H1 (cell line): ENCODE results near the gene VMP1. TPM values are rescaled to one million over a fixed set of nuclear protein-coding genes. Genes with fewer than 3 reads are reported as not detected.

ENCODE experiments used
- CTCF ChIA-PET: fragments of 300-600 bp; sonication (Branson Sonifier 250); formaldehyde crosslinking; loops from one replicate; lab custom pipeline; 2021; ENCODE audit not compliant: partially characterized antibody; lab: Charles Lee
- POLR2A ChIA-PET: fragments of 300-600 bp; sonication (Branson Sonifier 250); formaldehyde crosslinking; loops from one replicate; lab custom pipeline; 2021; ENCODE audit warnings: inconsistent platforms; ENCODE audit not compliant: partially characterized antibody; lab: Charles Lee
- DNase-seq, 2 experiments: peaks; one replicate each; pipeline versions ENCODE4 v3.0.0 to v3.0.0-alpha.2; 2010 to 2022; ENCODE audit warnings: low spot score in 2 of 2, low read depth in 1 of 2, mixed read lengths in 1 of 2
- FAIRE-seq: peaks from 2 replicates; lab custom pipeline; 2011; peaks lifted over from hg19 to GRCh38; lab: Jason Lieb, UNC
- H2AFZ ChIP-seq: 2 replicates; pipeline ENCODE4 v1.8.1; 2012; ENCODE audit warnings: low read length, inconsistent platforms
- H2AK5ac ChIP-seq: 2 replicates; pipeline ENCODE4 v1.6.1; 2013; ENCODE audit warnings: low read depth, low read length
- H2BK120ac ChIP-seq: replicated peaks from 2 replicates; pipeline ENCODE3; 2013; ENCODE audit warnings: low read depth, low read length, inconsistent platforms
- H2BK12ac ChIP-seq: 2 replicates; pipeline ENCODE4 v1.6.1; 2013; ENCODE audit warnings: low read depth, low read length
- H2BK15ac ChIP-seq: 2 replicates; pipeline ENCODE4 v1.6.1; 2013; ENCODE audit warnings: low read length
- H2BK20ac ChIP-seq: 2 replicates; pipeline ENCODE4 v1.6.1; 2013; ENCODE audit warnings: low read length
- H2BK5ac ChIP-seq: 2 replicates; pipeline ENCODE4 v1.6.1; 2013; ENCODE audit warnings: low read depth, low read length
- H3K14ac ChIP-seq: 2 replicates; pipeline ENCODE4 v1.6.1; 2013; ENCODE audit warnings: inconsistent platforms; ENCODE audit not compliant: insufficient read length
- H3K18ac ChIP-seq: 2 replicates; pipeline ENCODE4 v1.6.1; 2013; ENCODE audit warnings: low read length; ENCODE audit errors: extremely low read depth
- H3K23ac ChIP-seq: 2 replicates; pipeline ENCODE4 v1.6.1; 2013; ENCODE audit warnings: inconsistent platforms; ENCODE audit not compliant: insufficient read length
- H3K23me2 ChIP-seq: 2 replicates; pipeline ENCODE4 v1.6.1; 2013; ENCODE audit warnings: low read depth, low read length
- H3K27ac ChIP-seq: 2 replicates; pipeline ENCODE4 v1.6.1; 2011; ENCODE audit warnings: low read depth, low read length, inconsistent platforms
- H3K27me3 ChIP-seq, 4 experiments: replicated peaks in 1 of 4; 1 replicate in 1 of 4; 2 replicates in 3 of 4; pipeline versions ENCODE4 v1.6.1 to v1.8.1; 2011 to 2013; ENCODE audit warnings: low read length in 3 of 4, mild to moderate bottlenecking in 3 of 4, inconsistent platforms in 2 of 4, mixed read lengths in 2 of 4, moderate library complexity in 1 of 4; ENCODE audit not compliant: control insufficient read depth in 3 of 4, insufficient read depth in 3 of 4; ENCODE audit errors: extremely low read depth in 1 of 4
- H3K36me3 ChIP-seq, 4 experiments: 2 replicates each; pipeline versions ENCODE4 v1.6.1 to v1.8.1; 2011 to 2013; ENCODE audit warnings: mild to moderate bottlenecking in 4 of 4, low read length in 3 of 4, moderate library complexity in 2 of 4, control low read depth in 1 of 4, inconsistent platforms in 1 of 4; ENCODE audit not compliant: insufficient read depth in 4 of 4, control insufficient read depth in 2 of 4
- H3K4ac ChIP-seq: replicated peaks from 2 replicates; pipeline ENCODE3; 2013; ENCODE audit warnings: low read length, low read depth, mixed read lengths, inconsistent platforms; ENCODE audit not compliant: insufficient read length
- H3K4me1 ChIP-seq, 4 experiments: replicated peaks in 1 of 4; 1 replicate in 1 of 4; 2 replicates in 3 of 4; pipeline versions ENCODE4 v1.6.1 to v1.8.1; 2011 to 2013; ENCODE audit warnings: low read length in 3 of 4, inconsistent platforms in 2 of 4, mixed read lengths in 1 of 4; ENCODE audit not compliant: insufficient read depth in 4 of 4, control insufficient read depth in 3 of 4
- H3K4me2 ChIP-seq, 2 experiments: 2 replicates each; pipeline versions ENCODE4 v1.6.1 to v1.8.1; 2011 to 2013; ENCODE audit warnings: low read depth in 2 of 2, low read length in 2 of 2, control low read depth in 1 of 2, inconsistent platforms in 1 of 2, mild to moderate bottlenecking in 1 of 2; ENCODE audit not compliant: insufficient read depth in 1 of 2
- H3K4me3 ChIP-seq, 4 experiments: fragments of 200-600, 300-600 bp in 1 of 4; sonication (generic), shearing (Covaris generic), sonication (Bioruptor Twin) in 1 of 4; 2 replicates each; pipeline versions ENCODE4 v1.5.1 to v1.8.1; 2011 to 2016; ENCODE audit warnings: low read length in 4 of 4, low read depth in 3 of 4, control low read depth in 2 of 4, inconsistent platforms in 2 of 4, mild to moderate bottlenecking in 2 of 4, mixed read lengths in 1 of 4, moderate library complexity in 1 of 4; ENCODE audit not compliant: insufficient read depth in 2 of 4; ENCODE audit errors: extremely low read depth in 1 of 4
- H3K56ac ChIP-seq: replicated peaks from 2 replicates; pipeline ENCODE3; 2013; ENCODE audit warnings: low read depth, mild to moderate bottlenecking, mixed read lengths, low read length, inconsistent platforms; ENCODE audit not compliant: insufficient read length
- H3K79me1 ChIP-seq: 2 replicates; pipeline ENCODE4 v1.6.1; 2013; ENCODE audit warnings: low read depth, low read length, control low read depth
- H3K79me2 ChIP-seq, 2 experiments: 2 replicates each; pipeline versions ENCODE4 v1.6.1 to v1.8.1; 2012 to 2013; ENCODE audit warnings: low read length in 2 of 2, mild to moderate bottlenecking in 2 of 2, inconsistent platforms in 1 of 2; ENCODE audit not compliant: insufficient read depth in 2 of 2, control insufficient read depth in 1 of 2
- H3K9ac ChIP-seq, 4 experiments: replicated peaks in 1 of 4; 1 replicate in 1 of 4; 2 replicates in 3 of 4; pipeline versions ENCODE4 v1.6.1 to v1.8.1; 2011 to 2013; ENCODE audit warnings: low read depth in 3 of 4, low read length in 3 of 4, control low read depth in 2 of 4, mild to moderate bottlenecking in 2 of 4, moderate library complexity in 2 of 4, inconsistent platforms in 1 of 4; ENCODE audit errors: extremely low read depth in 1 of 4
- H3K9me3 ChIP-seq, 2 experiments: 2 replicates each; pipeline versions ENCODE4 v1.6.1 to v1.8.1; 2012 to 2013; ENCODE audit warnings: mild to moderate bottlenecking in 2 of 2, moderate library complexity in 2 of 2, control low read depth in 1 of 2, inconsistent platforms in 1 of 2, low read depth in 1 of 2, low read length in 1 of 2, mixed read lengths in 1 of 2; ENCODE audit not compliant: insufficient read depth in 2 of 2
- H4K20me1 ChIP-seq, 2 experiments: replicated peaks in 1 of 2; 2 replicates each; pipeline versions ENCODE3 to v1.8.1; 2011 to 2013; ENCODE audit warnings: inconsistent platforms in 2 of 2, low read length in 2 of 2, mild to moderate bottlenecking in 1 of 2; ENCODE audit not compliant: insufficient read depth in 2 of 2, control insufficient read depth in 1 of 2
- H4K5ac ChIP-seq: 2 replicates; pipeline ENCODE4 v1.6.1; 2013; ENCODE audit warnings: low read length, low read depth, mixed read lengths, inconsistent platforms; ENCODE audit not compliant: insufficient read length
- H4K8ac ChIP-seq: 2 replicates; pipeline ENCODE4 v1.8.0; 2013; ENCODE audit warnings: mild to moderate bottlenecking, moderate library complexity, low read length, inconsistent platforms; ENCODE audit not compliant: insufficient read depth; ENCODE audit errors: extremely low read depth
- H4K91ac ChIP-seq: replicated peaks from 2 replicates; pipeline ENCODE3; 2013; ENCODE audit warnings: low read length, mixed read lengths, inconsistent platforms; ENCODE audit not compliant: insufficient read length
- FOSL1 ChIP-seq: IDR thresholded peaks from 2 replicates; pipeline ENCODE4 v1.6.1; 2011; ENCODE audit warnings: mild to moderate bottlenecking, low read depth, low read length, moderate library complexity; ENCODE audit not compliant: insufficient read depth
- GTF2F1 ChIP-seq: IDR thresholded peaks from 2 replicates; pipeline ENCODE4 v1.6.1; 2012; ENCODE audit warnings: low read depth, low read length, improper control_type of control experiment, borderline replicate concordance
- KDM4A ChIP-seq: IDR thresholded peaks from one replicate; pipeline ENCODE4 v1.7.1; 2012; ENCODE audit warnings: low read depth, mild to moderate bottlenecking, moderate library complexity, low read length, inconsistent platforms; ENCODE audit not compliant: severe bottlenecking
- PHF8 ChIP-seq: fragments of 200-600 bp; sonication (generic); conservative IDR thresholded peaks from 2 replicates; pipeline ENCODE4 v1.7.1; 2012; ENCODE audit warnings: low read depth, mild to moderate bottlenecking, inconsistent platforms, low read length, moderate library complexity
- POU5F1 ChIP-seq: IDR thresholded peaks from 2 replicates; pipeline ENCODE4 v1.6.1; 2011; ENCODE audit warnings: low read depth, mild to moderate bottlenecking, low read length, moderate library complexity
- RAD21 ChIP-seq, 2 experiments: IDR thresholded peaks in 1 of 2; conservative IDR thresholded peaks in 1 of 2; 2 replicates each; pipeline ENCODE4 v1.6.1; 2011; ENCODE audit warnings: low read depth in 2 of 2, low read length in 2 of 2, improper control_type of control experiment in 1 of 2, inconsistent platforms in 1 of 2, mild to moderate bottlenecking in 1 of 2, moderate library complexity in 1 of 2
- RBBP5 ChIP-seq: IDR thresholded peaks from 2 replicates; pipeline ENCODE4 v1.7.1; 2012; ENCODE audit warnings: low read depth, mild to moderate bottlenecking, inconsistent platforms, low read length, moderate library complexity, borderline replicate concordance
- SIX5 ChIP-seq: IDR thresholded peaks from 2 replicates; pipeline ENCODE4 v1.6.1; 2011; ENCODE audit warnings: mild to moderate bottlenecking, low read depth, low read length
- WGBS, 2 experiments: shearing (Covaris generic) in 1 of 2; methylation state at CpG; one replicate each; pipeline versions ENCODE4 v1.1.6 to v1.1.7; 2013 to 2015; ENCODE audit warnings: low lambda C conversion rate in 2 of 2, mixed read lengths in 2 of 2, inconsistent platforms in 1 of 2, low coverage in 1 of 2, missing lambda C conversion rate in 1 of 2; ENCODE audit not compliant: insufficient replicate concordance in 2 of 2, insufficient coverage in 1 of 2, insufficient read length in 1 of 2; ENCODE audit errors: extremely low coverage in 1 of 2, missing lambda C conversion rate in 1 of 2; 5-methylcytosine and 5-hydroxymethylcytosine counted together
- polyA plus RNA-seq, 7 experiments: library from polyadenylated mRNA; depleted of rRNA in 3 of 7; stranded (reverse) in 5 of 7; unstranded in 2 of 7; fragments of >200 nt in 5 of 7; fragments of 200-250 nt in 2 of 7; gene quantifications; 1 replicate in 5 of 7; 2 replicates in 1 of 7; 4 replicates in 1 of 7; pipeline versions ENCODE4 v1.2.1 to v1.2.3, GENCODE V29; 2011 to 2013; ENCODE audit warnings: missing spikeins in 2 of 7, mixed read lengths in 2 of 7
- total RNA-seq: library from RNA; stranded (reverse); fragmentation: NEBNext Ultra II Directional; extraction: Animal tissue kit (Norgen Biotek cat#: 25700); gene quantifications from 2 replicates; pipeline ENCODE4 v1.2.1, GENCODE V29; 2021

VMP1 gene
- total and polyA plus RNA-seq, 2 of the 8 experiments (the other 6 are each of a cell fraction or from before 2014, with no cell fraction given): 45.0 to 92.7 TPM

GRCh38 chr17:59859444-59860025, 152.1 kb downstream of the VMP1 start:
- H3K9ac ChIP-seq: no peak overlapping the region
- no peak overlapping the region for H2BK12ac ChIP-seq
- no peak overlapping the region for H4K91ac ChIP-seq
- H3K4ac ChIP-seq: no peak overlapping the region
- H3K56ac ChIP-seq: no peak overlapping the region
- H2AK5ac ChIP-seq: no peak overlapping the region
- POLR2A ChIA-PET: interaction anchor here (1.0 to 1.6 kb wide), 6 partner anchors 12 to 108 kb away, joined by 3 to 7 read pairs (median 4); no protein-coding TSS in a partner anchor
- H2BK15ac ChIP-seq: no peak overlapping the region
- H2BK20ac ChIP-seq: no peak overlapping the region
- no peak overlapping the region for H3K14ac ChIP-seq
- peaks cover 0 to 22% (median 11%) of the 10 kb centered on the region in 4 experiments; a peak in 5 of 8 replicates for H3K36me3 ChIP-seq
- no peaks in the 10 kb centered on the region for H3K9me3 ChIP-seq
- H3K79me2 ChIP-seq: no peaks in the 10 kb centered on the region
- no peak overlapping the region for H3K18ac ChIP-seq
- no peak overlapping the region for H3K4me3 ChIP-seq
- H3K23me2 ChIP-seq: no peaks in the 10 kb centered on the region
- no peak for DNase-seq
- H3K27me3 ChIP-seq: no peaks in the 10 kb centered on the region
- H3K4me1 ChIP-seq: peaks cover 0 to 7% (median 2%) of the 10 kb centered on the region in 4 experiments; a peak in 4 of 7 replicates
- FAIRE-seq: no peak
- H4K5ac ChIP-seq: no peak overlapping the region
- H4K8ac ChIP-seq: no peak overlapping the region
- no peak overlapping the region for H2AFZ ChIP-seq
- CTCF ChIA-PET: interaction anchor here (1.0 to 1.2 kb wide), 2 partner anchors 113 to 151 kb away, joined by 3 to 4 read pairs; no protein-coding TSS in a partner anchor
- H3K4me2 ChIP-seq: no peak overlapping the region
- no peak overlapping the region for H2BK5ac ChIP-seq
- H2BK120ac ChIP-seq: no peak overlapping the region
- WGBS, 2 experiments: 97% methylated on average over 2 of the region's 2 CpGs; no CpG with 5 or more reads in 1 of the 2 experiments
- H4K20me1 ChIP-seq: no peaks in the 10 kb centered on the region
- no peaks in the 10 kb centered on the region for H3K79me1 ChIP-seq
- H3K23ac ChIP-seq: no peak overlapping the region
- no peak overlapping the region for H3K27ac ChIP-seq
- no peak for TF ChIP-seq POU5F1
- no peak for TF ChIP-seq RBBP5
- peak; percentile 38 to 40 for TF ChIP-seq RAD21 (IDR thresholded peaks at IDR 0.05 in 1 of 2, conservative IDR thresholded peaks at IDR 0.05 in 1 of 2; ENCODE audit: low read depth in 2 of 2, low read length in 2 of 2)
- TF ChIP-seq KDM4A: no peak
- no peak for TF ChIP-seq SIX5
- no peak for TF ChIP-seq PHF8
- TF ChIP-seq GTF2F1: no peak
- no peak for TF ChIP-seq FOSL1
